Measurements from ENCODE around the gene FRMD5. TPM values are rescaled to one million over a fixed set of nuclear protein-coding genes. Genes with fewer than 3 reads are reported as not detected.
"Not testable (repeated sequence)": the region's sequence is repeated elsewhere in the genome, so short reads cannot be mapped to it uniquely, and the experiment has no call there.

The FRMD5 gene
- total RNA-seq, 6 experiments from 2014 or later = not detected

- WGBS (ENCODE audit: insufficient coverage, low coverage, low lambda C conversion rate, missing lambda C conversion rate) = 57% methylated on average over 5 of the region's 5 CpGs
- intact Hi-C loops (cut with DNase I) = no loop called here
- no peak for DNase-seq
Measured at GRCh38 chr15:44011238-44011854, 183.7 kb downstream of the FRMD5 start.

GRCh38 chr15:44010089-44010488 lies 185.0 kb downstream of the FRMD5 start:
- Histone ChIP-seq H3K4me1 (no peaks in the 10 kb centered on the region), H3K9me3 (no peaks in the 10 kb centered on the region), H3K27me3 (no peaks in the 10 kb centered on the region), H3K36me3 (no peaks in the 10 kb centered on the region), H3K27ac (no peak overlapping the region), H3K4me3 (no peak overlapping the region)
- no peak for TF ChIP-seq POLR2A (IDR thresholded peaks at IDR 0.05)
- TF ChIP-seq CTCF (IDR thresholded peaks at IDR 0.05) = no peak
- 60% methylated on average over 1 of the region's 1 CpG for WGBS (ENCODE audit: insufficient coverage, low coverage, low lambda C conversion rate, missing lambda C conversion rate)
- intact Hi-C loops (cut with DNase I) = no loop called here
- DNase-seq (no peak), ATAC-seq (no peak)

More at GRCh38 chr15:44011238-44011854, 183.7 kb downstream of the FRMD5 start:
- no peak overlapping the region for H3K27ac ChIP-seq
- ATAC-seq = no peak
- H3K4me1 ChIP-seq = no peaks in the 10 kb centered on the region
- H3K36me3 ChIP-seq = no peaks in the 10 kb centered on the region
- no peaks in the 10 kb centered on the region for H3K27me3 ChIP-seq
- TF ChIP-seq CTCF (IDR thresholded peaks at IDR 0.05) = no peak
- no peak for TF ChIP-seq POLR2A (IDR thresholded peaks at IDR 0.05)
- H3K4me3 ChIP-seq = no peak overlapping the region
- H3K9me3 ChIP-seq = no peaks in the 10 kb centered on the region

GRCh38 chr15:44009038-44009437 lies 186.0 kb downstream of the FRMD5 start:
- no peak for ATAC-seq
- intact Hi-C loops (cut with DNase I) = no loop called here
- no peaks in the 10 kb centered on the region for H3K36me3 ChIP-seq
- no peak overlapping the region for H3K4me3 ChIP-seq
- 44% methylated on average over 2 of the region's 2 CpGs for WGBS (ENCODE audit: insufficient coverage, low coverage, low lambda C conversion rate, missing lambda C conversion rate)
- H3K4me1 ChIP-seq = no peaks in the 10 kb centered on the region
- no peaks in the 10 kb centered on the region for H3K9me3 ChIP-seq
- H3K27me3 ChIP-seq = no peaks in the 10 kb centered on the region
- DNase-seq = no peak
- TF ChIP-seq CTCF (IDR thresholded peaks at IDR 0.05) = no peak
- no peak for TF ChIP-seq POLR2A (IDR thresholded peaks at IDR 0.05)
- no peak overlapping the region for H3K27ac ChIP-seq

- intact Hi-C loops (cut with DNase I); H3K4me3 ChIP-seq; H3K27me3 ChIP-seq; H3K4me1 ChIP-seq; DNase-seq; H3K9me3 ChIP-seq; H3K36me3 ChIP-seq; H3K27ac ChIP-seq: not testable (repeated sequence)
- WGBS (ENCODE audit: insufficient coverage, low coverage, low lambda C conversion rate, missing lambda C conversion rate) = 37% methylated on average over 6 of the region's 6 CpGs
- peak in 2 of 4 donors; percentile 48 to 50 for ATAC-seq
Measured at GRCh38 chr15:44000248-44000647, 194.8 kb downstream of the FRMD5 start.

GRCh38 chr15:43998607-43999006 lies 196.5 kb downstream of the FRMD5 start:
- Histone ChIP-seq H3K27ac (no peak overlapping the region), H3K4me3 (no peak overlapping the region), H3K36me3 (no peaks in the 10 kb centered on the region), H3K27me3 (no peaks in the 10 kb centered on the region), H3K9me3 (no peaks in the 10 kb centered on the region), H3K4me1 (no peaks in the 10 kb centered on the region)
- 46% methylated on average over 4 of the region's 4 CpGs for WGBS (ENCODE audit: insufficient coverage, low coverage, low lambda C conversion rate, missing lambda C conversion rate)
- no peak for DNase-seq
- TF ChIP-seq POLR2A (IDR thresholded peaks at IDR 0.05) = no peak
- TF ChIP-seq CTCF (IDR thresholded peaks at IDR 0.05) = no peak
- peak; percentile 21 to 59 (median 33) for ATAC-seq
- intact Hi-C loops (cut with DNase I) = no loop called here
